Spleen (tissue), 11 donors: ENCODE results near the gene SLC8A1. TPM values are rescaled to one million over a fixed set of nuclear protein-coding genes. Genes with fewer than 3 reads are reported as not detected.

Experiments used
- DNase-seq: peaks from one replicate; pipeline ENCODE4 v3.0.0-alpha.2; 2020
- H3K27ac ChIP-seq, 8 donors: fragments of 200-600 bp; sonication (generic) in 7 of 8; 1 replicate in 4 of 8; 2 replicates in 4 of 8; pipeline versions ENCODE4 v1.5.0 to v1.8.0; 2016 to 2021; ENCODE audit warnings: inconsistent platforms in 4 of 8, mild to moderate bottlenecking in 4 of 8, moderate library complexity in 1 of 8
- H3K27me3 ChIP-seq, 7 donors: fragments of 200-600 bp; sonication (generic) in 6 of 7; replicated peaks in 1 of 7; 1 replicate in 4 of 7; 2 replicates in 3 of 7; pipeline versions ENCODE4 v1.5.0 to v1.8.0; 2016 to 2021; ENCODE audit warnings: inconsistent platforms in 3 of 7, mild to moderate bottlenecking in 1 of 7
- H3K36me3 ChIP-seq, 6 donors: fragments of 200-600 bp; sonication (generic) in 5 of 6; 1 replicate in 4 of 6; 2 replicates in 2 of 6; pipeline versions ENCODE4 v1.5.0 to v1.8.0; 2016 to 2021; ENCODE audit warnings: inconsistent platforms in 2 of 6
- H3K4me1 ChIP-seq, 6 donors: fragments of 200-600 bp; sonication (generic) in 5 of 6; 1 replicate in 3 of 6; 2 replicates in 3 of 6; pipeline versions ENCODE4 v1.5.0 to v1.8.0; 2016 to 2021; ENCODE audit warnings: inconsistent platforms in 3 of 6
- H3K4me3 ChIP-seq, 8 donors: fragments of 200-600 bp; sonication (generic) in 7 of 8; 1 replicate in 4 of 8; 2 replicates in 4 of 8; pipeline versions ENCODE4 v1.5.0 to v1.8.0; 2016 to 2021; ENCODE audit warnings: inconsistent platforms in 4 of 8, mild to moderate bottlenecking in 4 of 8, moderate library complexity in 2 of 8
- H3K9me3 ChIP-seq, 8 donors: fragments of 200-600 bp; sonication (generic) in 7 of 8; 1 replicate in 4 of 8; 2 replicates in 4 of 8; pipeline versions ENCODE4 v1.5.0 to v1.8.0; 2016 to 2021; ENCODE audit warnings: inconsistent platforms in 4 of 8
- CTCF ChIP-seq, 11 experiments: fragments of 200-600 bp in 7 of 11; fragments of 450-650 bp in 4 of 11; sonication (generic) in 4 of 11; IDR thresholded peaks in 8 of 11; conservative IDR thresholded peaks in 3 of 11; 1 replicate in 7 of 11; 2 replicates in 4 of 11; pipeline versions ENCODE4 v1.4.0 to v1.8.0; 2016 to 2021; ENCODE audit warnings: antibody characterized with exemption in 11 of 11, inconsistent platforms in 4 of 11, mild to moderate bottlenecking in 1 of 11
- POLR2A ChIP-seq, 3 donors: fragments of 450-650 bp; IDR thresholded peaks; one replicate each; pipeline ENCODE4 v1.5.1; 2017; ENCODE audit warnings: antibody characterized with exemption in 3 of 3, mild to moderate bottlenecking in 1 of 3
- POLR2AphosphoS5 ChIP-seq, 3 donors: sonication (generic); formaldehyde crosslinking; IDR thresholded peaks; one replicate each; pipeline ENCODE4 v1.5.1; 2017; ENCODE audit warnings: antibody characterized with exemption in 3 of 3
- WGBS, 5 donors: extraction: QIAGEN DNeasy Blood & Tissue Kit in 3 of 5; methylation state at CpG; one replicate each; pipeline versions ENCODE4 v1.1.5 to v1.1.7; 2013 to 2018; 5-methylcytosine and 5-hydroxymethylcytosine counted together
- intact Hi-C: fragments of 100-400 bp; cut with DNase I; formaldehyde crosslinking; loops from one replicate; pipeline ENCODE4 v1.15.0; 2023; ENCODE audit warnings: low total_unique reads
- polyA plus RNA-seq, 3 donors: library from polyadenylated mRNA; stranded (reverse); fragments of 200-250 nt; gene quantifications; one replicate each; pipeline ENCODE4 v1.2.1, GENCODE V29; 2013
- total RNA-seq, 7 donors: library from RNA; depleted of rRNA in 3 of 7; stranded (reverse); fragments of >200 nt in 3 of 7; fragmentation: NEBNext Ultra II Directional in 4 of 7; extraction: Animal tissue kit (Norgen Biotek cat#: 25700) in 4 of 7; gene quantifications; one replicate each; pipeline versions ENCODE4 v1.1.0 to v1.2.1, GENCODE V29; 2016 to 2021
- donor health status: healthy with polysubstance abuse.
- donor health status: DM: no; HTN: no; CAD: no; lungs with moderate emphysema.
- donor health status: DM: no; HTN: no; CAD: no.
- donor health status: Bipolar disorder and iron deficiency.
- donor health status: healthy.
- donor health status: DM: no; HTN: no; CAD: no.
- donor health status: DM: yes; HTN: yes; CAD: no.

The SLC8A1 gene
- total and polyA plus RNA-seq, 10 donors, result 0.36 to 86.0 (median 58.3) TPM

- H3K9me3 ChIP-seq, result no peaks in the 10 kb centered on the region
- no peak overlapping the region for H3K4me3 ChIP-seq
- no peaks in the 10 kb centered on the region for H3K4me1 ChIP-seq
- DNase-seq, result no peak
- no peaks in the 10 kb centered on the region for H3K27me3 ChIP-seq
- 70 to 85% (median 78%) methylated on average over 1 of the region's 1 CpG for WGBS, 5 donors
- H3K27ac ChIP-seq, result no peak overlapping the region
- TF ChIP-seq POLR2AphosphoS5 (IDR thresholded peaks at IDR 0.05) (no peak), CTCF (IDR thresholded peaks at IDR 0.05 in 8 of 11, conservative IDR thresholded peaks at IDR 0.05 in 3 of 11) (no peak), POLR2A (IDR thresholded peaks at IDR 0.05) (no peak)
- no peaks in the 10 kb centered on the region for H3K36me3 ChIP-seq
- intact Hi-C loops, result no loop called here
Measured at GRCh38 chr2:40210344-40210967, 241.4 kb downstream of the SLC8A1 start.

- DNase-seq, result no peak
- Histone ChIP-seq H3K9me3 (no peaks in the 10 kb centered on the region), H3K27ac (no peak overlapping the region), H3K4me3 (no peak overlapping the region), H3K4me1 (no peaks in the 10 kb centered on the region), H3K36me3 (no peaks in the 10 kb centered on the region), H3K27me3 (no peaks in the 10 kb centered on the region)
- intact Hi-C loops, result no loop called here
- no peak for TF ChIP-seq CTCF (IDR thresholded peaks at IDR 0.05 in 8 of 11, conservative IDR thresholded peaks at IDR 0.05 in 3 of 11)
- TF ChIP-seq POLR2AphosphoS5 (IDR thresholded peaks at IDR 0.05), result no peak
- no peak for TF ChIP-seq POLR2A (IDR thresholded peaks at IDR 0.05)
Measured at GRCh38 chr2:40209761-40210160, 242.1 kb downstream of the SLC8A1 start.

GRCh38 chr2:40208463-40208862 lies 243.4 kb downstream of the SLC8A1 start:
- intact Hi-C loops, result no loop called here
- 85 to 96% (median 90%) methylated on average over 1 of the region's 1 CpG for WGBS, 5 donors
- Histone ChIP-seq H3K36me3 (no peaks in the 10 kb centered on the region), H3K9me3 (no peaks in the 10 kb centered on the region), H3K4me1 (no peaks in the 10 kb centered on the region), H3K27me3 (no peaks in the 10 kb centered on the region), H3K4me3 (no peak overlapping the region), H3K27ac (no peak overlapping the region)
- DNase-seq, result no peak
- no peak for TF ChIP-seq CTCF (IDR thresholded peaks at IDR 0.05 in 8 of 11, conservative IDR thresholded peaks at IDR 0.05 in 3 of 11)
- no peak for TF ChIP-seq POLR2AphosphoS5 (IDR thresholded peaks at IDR 0.05)
- TF ChIP-seq POLR2A (IDR thresholded peaks at IDR 0.05), result no peak

- no peaks in the 10 kb centered on the region for H3K27me3 ChIP-seq
- no peak for TF ChIP-seq POLR2AphosphoS5 (IDR thresholded peaks at IDR 0.05)
- H3K4me3 ChIP-seq, result no peak overlapping the region
- H3K9me3 ChIP-seq, result no peaks in the 10 kb centered on the region
- no peak for DNase-seq
- 91 to 96% (median 94%) methylated on average over 4 of the region's 4 CpGs for WGBS, 5 donors
- intact Hi-C loops, result no loop called here
- H3K27ac ChIP-seq, result no peak overlapping the region
- no peaks in the 10 kb centered on the region for H3K36me3 ChIP-seq
- no peaks in the 10 kb centered on the region for H3K4me1 ChIP-seq
Measured at GRCh38 chr2:40204268-40204667, 247.6 kb downstream of the SLC8A1 start.
